Epithelial cell of proximal tubule (primary cell): ENCODE measurements around the gene DIRAS1. TPM values are rescaled to one million over a fixed set of nuclear protein-coding genes. Genes with fewer than 3 reads are reported as not detected.
"Not testable (repeated sequence)": the region's sequence is repeated elsewhere in the genome, so short reads cannot be mapped to it uniquely, and the experiment has no call there.

Experiments
- DNase-seq: peaks from one replicate; pipeline ENCODE4 v3.0.0-alpha.2; 2011; ENCODE audit warnings: low read depth
- H3K4me3 ChIP-seq: 2 replicates; pipeline ENCODE4 v1.5.1; 2011; ENCODE audit warnings: low read depth, mild to moderate bottlenecking, low read length
- total RNA-seq: library from RNA; depleted of rRNA; stranded (reverse); fragments of >200 nt; gene quantifications from 2 replicates; pipeline ENCODE4 v1.2.3, GENCODE V29; 2015
- TF ChIP-seq, protein P1 (sequence below): conservative IDR thresholded peaks from 2 replicates; pipeline ENCODE4 v1.5.1; 2012; ENCODE audit warnings: low read depth, mild to moderate bottlenecking, low read length

DIRAS1 gene
- total RNA-seq, 1 donor from 2014 or later, result not detected

DNA sequence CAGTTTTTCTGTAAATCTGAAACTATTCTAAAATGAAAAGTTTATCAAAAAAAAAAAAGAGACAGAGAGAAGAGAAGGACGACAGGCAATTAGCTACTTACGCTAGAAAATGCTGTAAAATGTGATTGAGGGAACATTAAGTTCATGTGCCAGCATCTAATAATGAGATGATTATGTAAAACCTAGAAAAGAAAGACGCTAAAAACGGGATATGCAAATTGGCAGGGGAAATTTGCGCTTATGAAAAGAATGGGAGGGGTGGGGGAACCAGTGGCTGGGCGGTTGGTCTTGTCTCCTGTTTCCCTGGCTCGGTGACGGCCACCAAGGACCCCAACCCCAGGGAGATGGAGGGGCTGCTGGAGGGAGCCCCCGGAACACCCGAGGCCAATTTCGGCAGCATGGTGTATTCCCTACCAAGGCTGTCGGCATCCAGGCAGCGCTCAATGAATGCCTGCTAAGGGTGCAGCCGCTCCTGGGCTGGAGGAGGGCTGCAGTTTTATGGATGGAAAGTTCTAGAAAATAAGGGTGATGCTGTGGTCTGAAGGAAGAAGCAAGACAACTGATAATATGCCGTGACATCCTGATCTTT lies 52.9 kb downstream of the DIRAS1 start:
- no peak for DNase-seq
- no peak overlapping the region for H3K4me3 ChIP-seq
- TF ChIP-seq, protein P1, sequence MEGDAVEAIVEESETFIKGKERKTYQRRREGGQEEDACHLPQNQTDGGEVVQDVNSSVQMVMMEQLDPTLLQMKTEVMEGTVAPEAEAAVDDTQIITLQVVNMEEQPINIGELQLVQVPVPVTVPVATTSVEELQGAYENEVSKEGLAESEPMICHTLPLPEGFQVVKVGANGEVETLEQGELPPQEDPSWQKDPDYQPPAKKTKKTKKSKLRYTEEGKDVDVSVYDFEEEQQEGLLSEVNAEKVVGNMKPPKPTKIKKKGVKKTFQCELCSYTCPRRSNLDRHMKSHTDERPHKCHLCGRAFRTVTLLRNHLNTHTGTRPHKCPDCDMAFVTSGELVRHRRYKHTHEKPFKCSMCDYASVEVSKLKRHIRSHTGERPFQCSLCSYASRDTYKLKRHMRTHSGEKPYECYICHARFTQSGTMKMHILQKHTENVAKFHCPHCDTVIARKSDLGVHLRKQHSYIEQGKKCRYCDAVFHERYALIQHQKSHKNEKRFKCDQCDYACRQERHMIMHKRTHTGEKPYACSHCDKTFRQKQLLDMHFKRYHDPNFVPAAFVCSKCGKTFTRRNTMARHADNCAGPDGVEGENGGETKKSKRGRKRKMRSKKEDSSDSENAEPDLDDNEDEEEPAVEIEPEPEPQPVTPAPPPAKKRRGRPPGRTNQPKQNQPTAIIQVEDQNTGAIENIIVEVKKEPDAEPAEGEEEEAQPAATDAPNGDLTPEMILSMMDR, result no peak

DNA sequence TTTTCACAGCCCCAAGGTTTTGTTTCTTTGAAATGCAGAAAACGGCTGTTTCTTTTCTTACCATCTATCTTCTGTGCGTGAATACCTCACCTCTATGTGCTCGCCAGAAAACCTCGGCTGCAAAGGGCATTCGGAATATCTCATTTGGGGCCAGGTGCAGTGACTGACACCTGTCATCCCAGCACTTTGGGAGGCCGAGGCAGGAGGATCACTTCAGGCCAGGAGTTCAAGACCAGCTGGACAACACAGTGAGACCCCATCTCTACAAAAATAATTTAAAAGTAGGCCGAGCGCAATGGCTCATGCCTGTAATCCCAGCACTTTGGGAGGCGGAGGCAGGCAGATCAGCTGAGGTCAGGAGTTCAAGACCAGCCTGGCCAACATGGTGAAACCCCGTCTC lies 53.8 kb downstream of the DIRAS1 start:
- not testable (repeated sequence) for H3K4me3 ChIP-seq, DNase-seq

DNA sequence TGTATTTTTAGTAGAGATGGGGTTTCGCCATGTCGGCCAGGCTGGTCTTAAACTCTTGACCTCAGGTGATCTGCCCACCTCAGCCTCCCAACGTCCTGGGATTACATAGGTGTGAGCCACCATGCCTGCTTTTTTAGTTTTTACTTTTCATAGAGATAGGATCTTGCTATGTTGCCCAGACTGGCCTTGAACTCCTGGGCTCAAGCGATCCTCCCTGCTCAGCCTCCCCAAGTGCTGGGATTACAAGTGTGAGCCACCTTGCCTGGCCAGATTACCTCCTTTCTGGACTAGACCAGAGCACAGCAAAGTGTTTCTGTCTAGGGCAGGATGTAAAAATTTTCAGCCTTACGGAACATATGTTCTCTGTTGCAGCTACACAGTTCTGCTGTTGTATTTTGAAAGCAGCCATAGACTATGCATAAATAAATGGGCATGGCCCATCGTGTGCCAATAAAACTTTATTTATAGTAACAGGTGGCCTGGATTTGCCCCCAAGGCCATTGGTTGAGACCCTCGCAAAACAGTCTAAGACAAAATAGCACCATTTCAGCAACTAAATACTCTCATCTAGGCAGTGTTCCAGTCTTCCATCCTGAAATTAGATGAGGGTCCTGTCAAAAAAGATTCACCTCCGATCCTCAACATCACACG lies 54.7 kb downstream of the DIRAS1 start:
- TF ChIP-seq, protein P1, result no peak
- no peak for DNase-seq
- H3K4me3 ChIP-seq, result no peak overlapping the region

DNA sequence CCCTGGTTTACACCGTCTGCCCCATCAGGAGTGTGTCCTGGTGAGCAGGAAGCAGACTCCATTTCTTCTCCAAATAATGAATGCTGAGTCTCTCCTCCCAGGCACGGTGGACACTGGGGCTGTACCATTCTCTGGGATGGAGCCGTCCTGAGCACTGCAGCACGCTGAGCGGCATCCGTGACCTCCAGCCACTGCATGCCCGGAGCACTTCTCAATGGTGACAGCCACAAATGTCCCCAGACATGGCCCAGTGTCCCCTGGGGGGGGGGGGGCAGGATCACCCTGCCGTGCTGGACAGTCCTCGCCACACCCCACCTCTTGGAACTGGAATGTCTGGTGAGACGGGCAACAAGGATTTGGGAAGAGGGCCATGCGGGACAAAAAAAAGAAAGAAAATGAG lies 56.1 kb downstream of the DIRAS1 start:
- TF ChIP-seq, protein P1, result no peak

More for the DNA sequence above, 56.1 kb downstream of the DIRAS1 start:
- no peak for DNase-seq
- no peak overlapping the region for H3K4me3 ChIP-seq

Other genes with a start within 250 kb of the DIRAS1 start
- gene GADD45B, start 245.2 kb downstream of the DIRAS1 start, total RNA-seq, result 29.2 and 35.7 TPM in 2 replicates
- gene GNG7, start 18.7 kb downstream of the DIRAS1 start, total RNA-seq, result 0.06 TPM in 1 of 2 replicates, not detected in the other
- gene SLC39A3, start 18.6 kb upstream of the DIRAS1 start, total RNA-seq, result 42.4 and 53.1 TPM in 2 replicates
- 106 and 113 TPM in 2 replicates for gene SGTA, start 61.9 kb upstream of the DIRAS1 start, total RNA-seq
- 148 and 204 TPM in 2 replicates for gene THOP1, start 64.1 kb upstream of the DIRAS1 start, total RNA-seq
- 1.9 and 2.5 TPM in 2 replicates for gene ZNF554, start 98.5 kb upstream of the DIRAS1 start, total RNA-seq
- 2.9 and 3.3 TPM in 2 replicates for gene ZNF555, start 120.1 kb upstream of the DIRAS1 start, total RNA-seq
- gene ZNF556, start 146.0 kb upstream of the DIRAS1 start, total RNA-seq, result 0.06 TPM in 1 of 2 replicates, not detected in the other
- 2.7 and 4.5 TPM in 2 replicates for gene ZNF57, start 179.6 kb upstream of the DIRAS1 start, total RNA-seq
- gene ZNF77, start 223.6 kb upstream of the DIRAS1 start, total RNA-seq, result 1.6 and 2.6 TPM in 2 replicates